Activated CD8-positive, alpha-beta memory T cell treated with anti-CD3 and anti-CD28 coated beads for 48 hours (primary cell): ENCODE measurements around the gene GJD4.

Experiments used
- DNase-seq, 3 experiments: peaks; one replicate each; pipeline ENCODE4 v3.0.0-alpha.2; 2020; ENCODE audit warnings: low read depth in 2 of 3, low spot score in 2 of 3

The GJD4 gene

DNA sequence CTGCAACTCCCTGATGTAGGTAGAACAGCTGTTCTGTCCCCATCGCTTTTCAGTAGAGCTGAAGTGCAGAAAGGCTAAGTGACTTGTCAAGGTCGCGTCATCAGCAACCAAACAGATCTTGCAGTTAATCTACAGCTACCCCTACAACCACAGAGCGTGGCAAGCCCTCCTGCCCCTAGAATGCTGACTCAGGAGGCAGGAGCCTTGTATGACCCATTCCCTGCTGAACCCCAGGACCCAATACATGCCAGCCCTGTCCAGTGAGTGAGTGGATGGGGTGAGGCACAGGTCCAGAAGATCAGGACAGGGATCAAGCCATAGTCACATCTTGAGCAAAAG, 26.6 kb upstream of the GJD4 start:
- DNase-seq, result no peak

DNA sequence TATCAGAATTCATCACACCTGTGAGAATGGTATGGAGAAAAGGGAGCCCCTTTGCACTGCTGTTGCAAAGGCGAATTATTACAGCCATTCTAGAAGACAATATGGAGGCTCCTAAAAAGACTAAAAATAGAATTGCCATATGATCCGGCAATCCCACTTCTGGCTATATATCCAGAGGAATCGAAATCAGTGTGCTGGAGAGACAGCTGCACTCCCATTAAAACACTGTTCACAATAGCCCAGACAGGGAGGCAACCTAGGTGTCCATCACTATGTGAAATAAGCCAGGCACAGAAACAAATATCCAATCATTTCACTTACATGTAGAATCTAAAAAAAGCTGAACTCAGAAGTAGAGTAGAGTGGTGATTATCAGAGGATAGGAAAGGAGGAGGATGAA, 26.0 kb upstream of the GJD4 start:
- DNase-seq, result no peak

DNA sequence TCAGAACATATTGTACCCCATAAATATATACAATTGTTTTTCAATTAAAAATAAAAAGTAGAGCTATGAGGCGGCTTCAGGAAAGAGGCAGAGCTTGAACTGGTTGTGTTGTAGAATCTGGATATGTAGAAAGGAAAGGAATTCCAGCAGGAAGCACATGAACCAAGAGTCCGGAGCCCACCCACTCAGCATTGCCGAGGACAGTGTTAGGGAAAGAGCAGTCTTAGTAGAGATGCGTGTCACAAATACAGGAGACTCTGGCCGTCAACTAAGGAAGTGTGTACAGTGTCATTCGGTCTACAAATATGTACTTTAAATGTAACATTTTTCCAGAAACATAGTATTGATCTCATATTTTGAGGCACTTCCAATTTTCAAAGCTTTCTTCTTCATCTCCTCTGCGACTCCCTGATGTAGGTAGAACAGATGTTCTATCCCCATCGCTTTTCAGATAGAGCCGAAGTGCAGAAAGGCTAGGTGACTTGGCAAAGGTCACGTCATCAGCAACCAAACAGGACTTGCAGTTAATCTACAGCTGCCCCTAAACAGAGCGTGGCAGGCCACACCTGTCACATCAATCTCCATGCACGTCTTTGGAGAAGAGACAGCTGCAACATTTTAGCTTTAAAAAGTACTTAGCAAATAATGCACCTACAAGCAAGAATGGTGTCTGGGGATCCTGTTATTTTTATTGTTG, 25.3 kb upstream of the GJD4 start:
- no peak for DNase-seq

DNA sequence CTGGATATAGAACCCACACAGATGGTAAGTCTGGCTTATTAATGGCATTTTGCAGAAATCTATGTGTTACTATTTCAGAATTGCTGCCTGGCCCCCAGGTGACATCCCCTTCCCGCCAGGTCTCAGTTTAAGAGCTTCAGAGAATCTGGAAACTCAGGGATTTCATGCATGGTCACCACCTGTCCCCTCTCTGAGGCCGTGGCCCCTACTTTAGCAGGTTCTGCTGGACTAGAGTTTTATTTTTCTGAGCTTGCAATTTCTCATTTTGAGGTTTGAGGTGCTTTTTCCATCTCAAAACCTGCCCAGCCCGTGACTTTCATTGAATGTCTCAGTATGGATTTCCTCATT, 24.7 kb upstream of the GJD4 start:
- DNase-seq, result no peak

DNA sequence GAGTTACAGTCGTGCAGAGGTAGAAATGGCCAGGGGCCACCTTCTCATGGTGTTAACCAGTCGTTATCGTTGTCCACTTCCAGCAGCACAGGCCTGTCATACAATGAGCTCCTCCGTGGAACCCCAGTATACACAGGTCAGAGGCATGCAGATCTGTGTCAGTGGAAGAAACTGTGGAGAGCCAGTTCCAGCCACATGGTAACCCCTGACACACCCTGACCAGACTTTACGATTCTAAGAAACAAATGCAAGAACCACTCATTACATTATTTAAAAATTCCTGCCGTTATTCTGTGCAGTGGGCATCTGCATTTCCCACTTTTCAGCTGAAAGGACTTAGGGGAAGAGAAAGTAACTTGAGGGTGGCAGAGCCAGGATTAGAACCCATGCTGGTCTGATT, 23.5 kb upstream of the GJD4 start:
- no peak for DNase-seq

DNA sequence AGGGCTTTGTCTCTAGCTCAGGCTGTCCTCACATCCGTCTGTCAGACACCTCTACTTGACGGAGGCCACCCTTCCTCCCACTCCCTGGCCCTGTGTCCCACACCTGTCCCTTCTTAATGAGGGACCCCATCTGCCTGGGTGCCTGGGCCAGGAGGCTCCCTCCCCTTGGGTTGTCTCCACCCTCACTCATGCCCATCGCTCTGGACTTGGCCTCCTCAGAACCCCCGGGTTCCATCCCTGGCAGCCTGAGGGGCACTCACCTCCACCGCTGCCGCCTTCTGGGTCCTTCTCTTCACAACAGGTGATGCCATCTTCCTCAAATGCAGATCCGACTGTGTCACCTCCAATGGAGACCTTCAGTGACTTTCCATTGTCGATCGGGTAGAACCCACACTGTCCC, 20.2 kb upstream of the GJD4 start:
- no peak for DNase-seq

DNA sequence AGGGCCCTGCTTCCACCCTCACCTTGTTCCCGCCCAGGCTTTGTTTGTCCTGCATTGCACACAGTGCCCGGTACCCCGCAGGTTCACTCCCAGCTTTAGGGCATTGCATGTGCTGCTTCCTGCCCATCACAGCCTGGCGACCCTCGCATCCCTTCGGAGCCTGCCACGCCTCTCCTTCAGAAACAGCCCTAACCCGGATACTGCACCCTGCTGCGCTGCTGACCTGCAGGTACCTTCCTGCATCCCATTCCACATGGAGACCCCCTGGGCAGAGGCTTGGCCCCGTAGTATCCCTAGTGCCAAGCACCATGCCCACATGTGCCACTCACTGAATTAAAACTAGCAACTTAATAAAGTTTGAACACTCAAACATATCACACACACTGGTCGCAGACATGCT, 19.8 kb upstream of the GJD4 start:
- no peak for DNase-seq

DNA sequence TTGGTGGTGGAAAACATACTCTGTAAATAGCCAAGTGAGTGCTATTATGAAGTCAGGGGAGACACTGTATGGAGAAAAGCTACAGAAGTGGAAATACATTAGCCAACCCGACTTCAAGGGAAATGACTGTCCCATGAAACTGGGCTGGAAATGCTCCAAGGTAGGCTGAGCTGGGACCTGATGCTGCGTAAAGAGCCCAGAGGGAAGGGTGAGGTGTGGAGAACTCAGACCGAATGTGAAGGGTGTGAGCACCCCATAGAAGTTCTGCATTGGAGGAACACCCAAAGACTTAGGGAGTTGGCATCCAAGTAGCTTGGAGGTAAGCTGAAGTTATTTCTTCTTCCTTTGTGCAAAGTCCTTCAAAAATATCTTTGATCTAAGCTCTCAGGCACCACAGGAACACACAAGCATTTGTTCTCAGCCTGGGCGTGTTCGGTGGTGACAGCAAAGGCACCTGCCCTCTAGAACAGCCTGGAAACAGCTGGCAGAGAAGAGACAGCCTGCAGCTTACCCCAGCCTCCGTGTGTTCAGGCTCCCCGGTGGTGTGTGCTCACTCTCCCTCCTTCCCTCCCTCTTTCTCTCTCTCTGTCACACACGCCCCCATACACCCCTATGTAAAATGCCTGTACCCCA, 19.1 kb upstream of the GJD4 start:
- DNase-seq, result no peak

DNA sequence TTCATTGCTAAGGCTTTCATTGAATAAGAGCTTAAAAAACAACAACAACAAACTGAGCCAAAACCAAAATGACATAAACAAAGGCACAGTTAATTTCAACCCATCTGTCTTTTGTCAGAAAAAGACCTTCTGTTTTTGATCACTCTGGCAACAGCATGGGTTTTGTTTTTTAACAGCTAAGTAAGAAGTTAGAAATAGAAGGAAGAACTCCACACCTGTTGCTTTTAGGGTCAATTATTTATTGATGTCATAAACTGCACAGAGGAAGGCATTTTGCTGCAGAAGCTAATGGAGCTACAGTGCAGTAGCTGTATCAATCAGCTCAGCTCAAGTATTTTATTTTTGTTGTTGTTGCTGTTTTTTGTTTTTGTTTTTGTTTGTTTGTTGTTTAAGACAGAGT, 16.3 kb upstream of the GJD4 start:
- DNase-seq, result no peak

DNA sequence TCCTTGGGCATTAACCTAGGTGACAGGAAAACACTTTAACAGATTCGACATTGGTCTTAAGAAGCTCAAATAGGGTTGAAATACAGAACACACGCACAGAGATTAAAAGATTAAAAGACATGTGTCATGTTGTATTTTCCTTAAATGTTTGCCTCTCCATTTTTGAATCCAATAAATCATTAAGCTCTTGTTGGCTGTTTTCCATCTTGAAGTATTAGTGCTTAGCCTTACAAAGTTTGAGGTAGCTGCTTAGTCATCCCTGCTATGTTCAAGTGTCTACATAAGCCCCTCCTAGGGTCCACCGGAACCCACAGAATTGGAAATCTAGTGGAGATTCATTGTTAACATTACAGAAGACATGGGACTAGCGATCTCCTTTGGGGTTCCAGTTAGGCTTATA, 12.7 kb upstream of the GJD4 start:
- no peak for DNase-seq

DNA sequence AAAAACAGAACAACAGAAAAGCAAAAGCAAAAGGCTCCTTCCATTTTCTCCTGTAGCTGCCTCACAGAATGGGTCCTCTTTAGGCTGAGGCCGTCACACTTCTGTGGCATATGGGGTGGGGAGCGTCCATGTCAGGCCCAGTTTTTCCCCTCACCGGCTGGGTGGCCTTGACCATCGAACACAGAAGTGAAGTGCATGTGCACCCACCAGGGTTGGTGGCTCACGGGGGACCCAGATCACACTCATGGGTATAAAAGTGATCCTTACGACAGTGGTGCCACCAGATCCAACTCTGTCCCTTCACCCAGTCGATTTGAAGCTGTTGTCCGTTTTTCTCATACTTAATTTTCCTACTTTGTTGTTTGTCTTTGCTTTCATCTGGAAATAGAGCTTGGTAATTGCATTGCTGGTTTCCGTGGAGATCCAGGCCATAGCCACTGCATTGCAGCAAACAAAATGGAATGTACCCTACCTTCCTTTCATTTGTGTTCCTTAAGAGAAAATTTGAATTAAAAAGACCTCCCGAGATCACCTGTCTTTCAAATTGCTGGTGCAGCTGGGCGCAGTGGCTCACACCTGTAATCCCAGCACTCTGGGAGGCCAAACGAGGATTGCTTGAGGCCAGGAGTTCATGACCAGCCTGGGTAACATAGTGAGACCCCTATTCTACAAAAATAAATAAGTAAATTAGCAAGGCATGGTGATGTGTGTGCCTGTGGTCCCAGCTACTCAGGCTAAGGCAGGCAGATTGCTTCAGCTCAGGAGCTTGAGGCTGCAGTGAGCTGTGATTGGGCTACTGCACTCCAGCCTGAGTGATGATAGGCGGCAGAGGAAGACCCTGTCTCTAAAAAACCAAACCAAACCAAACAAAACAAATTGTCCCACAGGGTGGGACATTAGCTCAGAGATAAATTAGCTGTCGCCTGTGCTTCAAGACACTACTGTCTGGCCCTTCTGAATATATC, 10.7 kb upstream of the GJD4 start:
- no peak for DNase-seq

DNA sequence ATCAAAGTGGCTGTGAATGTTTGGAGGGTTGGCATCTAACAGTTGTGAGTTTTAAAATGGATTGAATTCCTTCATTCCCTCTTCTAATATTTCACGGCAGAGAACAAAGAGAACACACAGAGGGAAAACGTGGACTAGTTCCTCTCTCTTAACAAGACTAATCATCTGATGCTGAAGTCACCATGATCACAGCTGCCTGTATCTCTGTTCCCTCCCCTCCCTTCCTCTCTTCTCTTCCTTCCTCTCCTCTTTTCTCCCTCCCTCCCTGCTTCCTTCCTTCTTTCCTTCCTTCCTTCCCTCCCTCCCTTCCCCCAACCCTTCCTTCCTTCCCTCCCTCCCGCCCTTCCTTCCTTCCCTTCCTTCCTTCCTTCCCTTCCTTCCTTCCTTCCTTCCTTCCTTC, 10.0 kb upstream of the GJD4 start:
- DNase-seq, result no peak

DNA sequence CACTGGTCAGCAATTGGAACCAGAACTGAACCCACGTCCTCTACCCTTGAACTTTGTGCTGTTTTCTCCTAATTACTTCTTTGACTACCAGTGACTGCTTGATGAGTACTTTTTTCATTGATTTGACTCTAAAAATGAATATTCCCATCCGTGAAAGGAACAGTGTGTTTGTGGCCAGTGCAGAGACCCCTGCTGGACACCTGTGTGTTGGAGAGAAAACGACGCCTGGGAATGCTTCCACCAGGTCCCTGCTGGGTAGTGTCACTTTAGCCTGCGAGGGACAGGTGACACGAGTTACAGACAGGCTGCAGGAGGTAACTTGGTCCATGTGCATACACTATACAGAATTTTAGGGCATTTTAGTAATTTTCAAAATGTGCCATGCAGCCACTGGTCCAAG, 6.8 kb upstream of the GJD4 start:
- DNase-seq, result no peak

DNA sequence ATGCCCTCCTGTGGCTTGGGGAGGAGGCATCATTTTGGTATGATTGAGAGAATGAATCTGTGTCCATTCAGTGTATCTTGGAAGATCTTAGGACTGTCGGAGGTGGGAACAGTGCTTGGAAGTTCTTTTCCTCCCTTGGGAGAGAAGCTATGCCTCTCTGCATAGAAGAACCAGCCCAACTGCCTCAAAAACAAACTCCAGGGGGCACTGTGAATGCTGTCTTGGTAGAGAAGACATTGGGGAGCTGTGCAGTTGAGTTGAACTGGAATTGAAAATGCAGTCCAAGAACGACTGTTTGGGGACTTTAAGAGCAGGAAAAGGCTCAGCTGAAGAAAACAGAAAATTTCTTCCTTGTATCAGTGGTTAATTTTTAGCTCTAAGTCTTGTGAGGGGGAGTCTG, 4.9 kb upstream of the GJD4 start:
- DNase-seq, result no peak

DNA sequence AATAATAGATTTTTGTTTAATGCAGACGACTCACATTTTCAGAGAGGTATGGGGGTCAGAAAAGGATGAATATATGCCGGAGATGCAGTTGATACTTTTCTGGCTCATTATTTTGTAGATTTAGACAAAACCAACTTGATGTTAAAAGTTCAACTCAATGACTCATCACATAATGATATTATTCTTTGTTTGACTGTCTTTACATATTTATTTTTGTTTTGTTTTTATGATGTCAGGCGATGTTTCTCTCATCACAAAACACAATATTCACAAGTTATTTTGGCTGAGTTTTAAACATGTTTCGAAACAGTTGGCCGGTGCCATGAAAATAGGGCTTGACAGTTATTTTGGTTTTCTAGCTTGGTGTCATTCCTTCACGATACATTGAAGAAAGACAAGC, 1.3 kb downstream of the GJD4 start:
- DNase-seq, result no peak

DNA sequence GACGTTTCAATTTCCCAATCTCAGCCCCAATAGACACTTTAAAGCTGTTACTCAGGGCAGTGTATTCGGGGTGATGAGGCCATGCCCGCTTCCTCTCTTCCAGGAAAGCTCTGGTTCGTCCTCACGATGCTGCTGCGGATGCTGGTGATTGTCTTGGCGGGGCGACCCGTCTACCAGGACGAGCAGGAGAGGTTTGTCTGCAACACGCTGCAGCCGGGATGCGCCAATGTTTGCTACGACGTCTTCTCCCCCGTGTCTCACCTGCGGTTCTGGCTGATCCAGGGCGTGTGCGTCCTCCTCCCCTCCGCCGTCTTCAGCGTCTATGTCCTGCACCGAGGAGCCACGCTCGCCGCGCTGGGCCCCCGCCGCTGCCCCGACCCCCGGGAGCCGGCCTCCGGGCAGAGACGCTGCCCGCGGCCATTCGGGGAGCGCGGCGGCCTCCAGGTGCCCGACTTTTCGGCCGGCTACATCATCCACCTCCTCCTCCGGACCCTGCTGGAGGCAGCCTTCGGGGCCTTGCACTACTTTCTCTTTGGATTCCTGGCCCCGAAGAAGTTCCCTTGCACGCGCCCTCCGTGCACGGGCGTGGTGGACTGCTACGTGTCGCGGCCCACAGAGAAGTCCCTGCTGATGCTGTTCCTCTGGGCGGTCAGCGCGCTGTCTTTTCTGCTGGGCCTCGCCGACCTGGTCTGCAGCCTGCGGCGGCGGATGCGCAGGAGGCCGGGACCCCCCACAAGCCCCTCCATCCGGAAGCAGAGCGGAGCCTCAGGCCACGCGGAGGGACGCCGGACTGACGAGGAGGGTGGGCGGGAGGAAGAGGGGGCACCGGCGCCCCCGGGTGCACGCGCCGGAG, 2.6 kb downstream of the GJD4 start:
- DNase-seq, result no peak

DNA sequence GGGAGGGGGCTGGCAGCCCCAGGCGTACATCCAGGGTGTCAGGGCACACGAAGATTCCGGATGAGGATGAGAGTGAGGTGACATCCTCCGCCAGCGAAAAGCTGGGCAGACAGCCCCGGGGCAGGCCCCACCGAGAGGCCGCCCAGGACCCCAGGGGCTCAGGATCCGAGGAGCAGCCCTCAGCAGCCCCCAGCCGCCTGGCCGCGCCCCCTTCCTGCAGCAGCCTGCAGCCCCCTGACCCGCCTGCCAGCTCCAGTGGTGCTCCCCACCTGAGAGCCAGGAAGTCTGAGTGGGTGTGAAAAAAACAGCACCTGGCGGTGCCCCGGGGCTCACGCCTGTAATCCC, 3.2 kb downstream of the GJD4 start:
- no peak for DNase-seq

DNA sequence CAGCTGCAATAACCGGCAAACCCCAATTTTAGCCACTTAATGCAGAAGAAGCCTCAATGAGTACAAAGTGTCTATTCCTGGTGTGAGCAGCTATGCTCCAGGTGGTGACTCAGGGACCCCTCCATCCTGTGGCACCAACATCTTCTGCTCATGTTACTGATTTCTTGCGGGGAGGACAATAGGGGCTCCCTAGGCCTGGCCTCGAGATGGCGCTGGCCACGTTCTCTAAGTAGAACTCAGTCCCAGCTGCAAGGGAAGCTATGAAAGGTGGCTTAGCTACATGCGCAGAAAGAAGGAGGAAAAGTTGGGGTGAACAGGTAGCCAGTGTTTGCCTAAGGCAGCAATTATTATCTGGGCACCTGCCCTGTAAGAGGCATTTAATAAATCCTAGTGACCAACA, 6.6 kb downstream of the GJD4 start:
- no peak for DNase-seq

DNA sequence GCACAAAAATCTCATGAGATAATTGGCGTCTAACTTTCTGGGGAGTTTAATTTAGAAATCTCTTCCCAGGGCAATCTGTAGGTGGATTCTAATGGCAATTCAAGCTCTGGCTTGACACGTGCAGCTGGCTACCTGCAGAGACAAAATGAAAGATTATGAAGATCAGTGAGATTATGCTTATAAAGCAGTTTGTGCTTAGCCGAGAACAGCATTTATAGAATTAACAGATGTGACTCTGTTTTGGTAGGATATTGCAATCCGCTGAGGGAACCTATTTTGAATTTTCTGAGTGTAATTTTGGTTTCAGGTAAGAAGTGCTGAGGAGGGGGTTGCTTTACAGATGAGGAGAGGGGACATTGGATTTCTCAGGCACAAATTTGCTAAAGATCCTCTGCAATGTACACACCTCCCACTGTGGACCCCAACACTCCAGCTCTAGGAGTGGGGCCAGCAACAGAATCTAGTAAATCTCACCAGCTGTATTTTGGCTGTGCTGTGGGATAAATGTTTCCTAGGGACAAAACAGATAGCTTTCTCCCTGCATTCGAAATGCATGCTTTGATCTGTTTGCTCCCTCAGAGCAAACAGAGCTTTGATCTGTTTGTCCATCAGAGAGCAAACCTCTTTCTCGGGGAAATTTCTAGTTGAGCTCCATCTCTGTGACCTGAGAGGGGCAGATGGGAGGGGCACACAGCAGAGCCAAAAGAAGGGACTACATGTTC, 7.4 kb downstream of the GJD4 start:
- no peak for DNase-seq

DNA sequence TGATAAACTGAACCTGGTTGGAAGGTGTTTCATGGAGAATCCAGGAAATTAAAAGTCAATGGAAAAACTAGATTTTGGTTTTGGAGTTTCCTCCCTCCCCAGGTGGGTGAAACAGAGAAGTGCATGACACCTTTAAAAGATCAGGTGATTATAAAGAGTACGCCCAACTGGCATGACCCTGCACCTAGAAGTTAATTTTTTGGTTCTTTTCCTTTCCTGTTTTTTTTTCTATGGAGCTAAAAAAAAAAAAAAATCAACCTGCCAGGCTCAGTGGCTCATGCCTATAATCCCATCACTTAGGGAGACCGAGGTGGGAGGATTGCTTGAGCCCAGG, 7.9 kb downstream of the GJD4 start:
- DNase-seq, result no peak

DNA sequence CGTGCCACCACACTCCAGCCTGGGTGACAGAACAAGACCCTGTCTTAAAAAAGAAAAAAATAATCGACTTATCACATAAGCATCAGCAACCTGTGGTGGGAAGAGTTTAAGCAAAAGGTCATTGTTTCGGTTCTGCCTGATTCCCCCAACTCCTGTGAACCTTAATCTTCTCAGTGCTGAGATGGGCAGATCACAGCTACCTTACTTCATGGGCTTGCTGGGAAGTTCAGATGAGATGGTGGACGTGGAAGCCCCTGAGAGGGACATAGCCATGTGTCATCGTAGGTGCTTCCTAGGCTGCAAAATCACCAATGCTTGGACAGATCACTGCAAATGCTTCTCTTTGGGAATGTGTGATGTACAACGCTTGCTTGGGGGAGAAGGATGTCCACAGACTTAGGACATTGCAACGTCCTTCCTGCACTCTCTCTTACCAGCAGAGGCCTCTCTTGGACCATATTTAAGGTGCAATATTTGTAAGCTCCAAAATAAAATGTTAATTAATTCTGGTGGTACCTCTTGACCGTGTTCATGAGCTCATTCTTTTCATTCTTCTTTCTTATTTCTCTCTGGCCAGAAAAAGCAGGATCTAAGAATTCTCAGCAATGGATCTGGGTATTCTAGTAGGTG, 8.6 kb downstream of the GJD4 start:
- no peak for DNase-seq
